Skeletal muscle tissue (tissue), 4 donors: ENCODE results near the gene NABP1. TPM values are rescaled to one million over a fixed set of nuclear protein-coding genes. Genes with fewer than 3 reads are reported as not detected.

Experiments used
- H3K27ac ChIP-seq: one replicate; pipeline ENCODE4 v1.7.0; 2013; ENCODE audit warnings: mild to moderate bottlenecking, low read depth, low read length, inconsistent platforms
- H3K27me3 ChIP-seq, 3 donors: one replicate each; pipeline ENCODE4 v1.7.0; 2013; ENCODE audit warnings: low read length in 3 of 3; ENCODE audit not compliant: control insufficient read depth in 3 of 3, insufficient read depth in 3 of 3
- H3K36me3 ChIP-seq, 3 donors: one replicate each; pipeline ENCODE4 v1.7.0; 2013; ENCODE audit warnings: low read length in 3 of 3; ENCODE audit not compliant: control insufficient read depth in 3 of 3, insufficient read depth in 3 of 3
- H3K4me1 ChIP-seq, 3 donors: one replicate each; pipeline ENCODE4 v1.7.0; 2013; ENCODE audit warnings: low read length in 3 of 3, mild to moderate bottlenecking in 3 of 3; ENCODE audit not compliant: control insufficient read depth in 3 of 3, insufficient read depth in 3 of 3
- H3K4me3 ChIP-seq, 3 donors: one replicate each; pipeline ENCODE4 v1.7.0; 2013; ENCODE audit warnings: low read length in 3 of 3
- H3K9ac ChIP-seq, 3 donors: one replicate each; pipeline ENCODE4 v1.7.0; 2013; ENCODE audit warnings: low read length in 3 of 3, mild to moderate bottlenecking in 3 of 3, moderate library complexity in 2 of 3, low read depth in 1 of 3
- H3K9me3 ChIP-seq, 3 donors: one replicate each; pipeline ENCODE4 v1.7.0; 2013; ENCODE audit warnings: low read length in 3 of 3; ENCODE audit not compliant: control insufficient read depth in 3 of 3
- total RNA-seq: library from RNA; depleted of rRNA; stranded (reverse); fragments of >200 nt; gene quantifications from one replicate; pipeline ENCODE4 v1.2.3, GENCODE V29; 2014
- donor health status: Osteomylitis.

The NABP1 gene
- total RNA-seq, 1 donor from 2014 or later: 14.6 TPM

GRCh38 chr2:191691016-191691735 is 13.2 kb downstream of the NABP1 start:
- Histone ChIP-seq H3K4me1 (peaks cover 8 to 18% (median 15%) of the 10 kb centered on the region in 3 donors), H3K9ac (peak overlapping the region in 1 of 3 donors; percentile 52), H3K27ac (no peak overlapping the region), H3K36me3 (peaks cover 0 to 14% (median 4%) of the 10 kb centered on the region in 3 donors), H3K27me3 (no peaks in the 10 kb centered on the region), H3K4me3 (peak overlapping the region in 1 of 3 donors; percentile 55), H3K9me3 (no peaks in the 10 kb centered on the region)

- peaks cover 9 to 20% (median 16%) of the 10 kb centered on the region in 3 donors for H3K4me1 ChIP-seq
- no peaks in the 10 kb centered on the region for H3K27me3 ChIP-seq
- H3K9ac ChIP-seq: no peak overlapping the region
- peaks cover 0 to 8% (median 0%) of the 10 kb centered on the region in 3 donors for H3K36me3 ChIP-seq
- no peak overlapping the region for H3K4me3 ChIP-seq
- no peak overlapping the region for H3K27ac ChIP-seq
- no peaks in the 10 kb centered on the region for H3K9me3 ChIP-seq
Observed at GRCh38 chr2:191691898-191692297, 14.0 kb downstream of the NABP1 start.

- Histone ChIP-seq H3K27me3 (no peaks in the 10 kb centered on the region), H3K27ac (no peak overlapping the region), H3K36me3 (peaks cover 0 to 7% (median 0%) of the 10 kb centered on the region in 3 donors), H3K9me3 (no peaks in the 10 kb centered on the region), H3K4me3 (no peak overlapping the region), H3K4me1 (peaks cover 9 to 20% (median 16%) of the 10 kb centered on the region in 3 donors), H3K9ac (no peak overlapping the region)
Observed at GRCh38 chr2:191692502-191693115, 14.7 kb downstream of the NABP1 start.

GRCh38 chr2:191693166-191693565 is 15.2 kb downstream of the NABP1 start:
- Histone ChIP-seq H3K4me1 (peaks cover 9 to 20% (median 16%) of the 10 kb centered on the region in 3 donors), H3K27ac (no peak overlapping the region), H3K9me3 (no peaks in the 10 kb centered on the region), H3K9ac (no peak overlapping the region), H3K4me3 (no peak overlapping the region), H3K36me3 (peaks cover 0 to 1% (median 0%) of the 10 kb centered on the region in 3 donors), H3K27me3 (no peaks in the 10 kb centered on the region)

- no peaks in the 10 kb centered on the region for H3K9me3 ChIP-seq
- H3K4me1 ChIP-seq: peaks cover 9 to 20% (median 16%) of the 10 kb centered on the region in 3 donors
- no peak overlapping the region for H3K27ac ChIP-seq
- H3K9ac ChIP-seq: no peak overlapping the region
- no peaks in the 10 kb centered on the region for H3K27me3 ChIP-seq
- no peak overlapping the region for H3K4me3 ChIP-seq
- H3K36me3 ChIP-seq: no peaks in the 10 kb centered on the region
Observed at GRCh38 chr2:191693778-191694177, 15.8 kb downstream of the NABP1 start.

- peak overlapping the region; percentile 16 for H3K27ac ChIP-seq
- peak overlapping the region; percentile 9 to 30 (median 11) for H3K4me3 ChIP-seq
- H3K9ac ChIP-seq: no peak overlapping the region
- H3K9me3 ChIP-seq: no peaks in the 10 kb centered on the region
- H3K27me3 ChIP-seq: no peaks in the 10 kb centered on the region
- H3K4me1 ChIP-seq: peaks cover 9 to 16% (median 14%) of the 10 kb centered on the region in 3 donors
- H3K36me3 ChIP-seq: no peaks in the 10 kb centered on the region
Observed at GRCh38 chr2:191696001-191696400, 18.1 kb downstream of the NABP1 start.

- Histone ChIP-seq H3K27me3 (no peaks in the 10 kb centered on the region), H3K4me3 (no peak overlapping the region), H3K4me1 (peaks cover 9 to 12% (median 12%) of the 10 kb centered on the region in 3 donors)
Observed at GRCh38 chr2:191696966-191697365, 19.0 kb downstream of the NABP1 start.

GRCh38 chr2:191697870-191698269 is 19.9 kb downstream of the NABP1 start:
- Histone ChIP-seq H3K9me3 (no peaks in the 10 kb centered on the region), H3K4me1 (peaks cover 9 to 12% (median 12%) of the 10 kb centered on the region in 3 donors), H3K4me3 (no peak overlapping the region), H3K36me3 (no peaks in the 10 kb centered on the region), H3K27me3 (no peaks in the 10 kb centered on the region), H3K27ac (no peak overlapping the region), H3K9ac (no peak overlapping the region)

More at GRCh38 chr2:191696966-191697365, 19.0 kb downstream of the NABP1 start:
- H3K36me3 ChIP-seq: no peaks in the 10 kb centered on the region
- H3K9ac ChIP-seq: no peak overlapping the region
- no peak overlapping the region for H3K27ac ChIP-seq
- no peaks in the 10 kb centered on the region for H3K9me3 ChIP-seq

- H3K4me1 ChIP-seq: peaks cover 9 to 12% (median 12%) of the 10 kb centered on the region in 3 donors
- H3K9ac ChIP-seq: no peak overlapping the region
- H3K4me3 ChIP-seq: no peak overlapping the region
- H3K27ac ChIP-seq: no peak overlapping the region
- H3K9me3 ChIP-seq: no peaks in the 10 kb centered on the region
- no peaks in the 10 kb centered on the region for H3K27me3 ChIP-seq
- H3K36me3 ChIP-seq: no peaks in the 10 kb centered on the region
Observed at GRCh38 chr2:191699341-191699945, 21.5 kb downstream of the NABP1 start.

GRCh38 chr2:191701029-191701428 is 23.1 kb downstream of the NABP1 start:
- Histone ChIP-seq H3K9me3 (no peaks in the 10 kb centered on the region), H3K36me3 (no peaks in the 10 kb centered on the region), H3K27me3 (no peaks in the 10 kb centered on the region), H3K4me1 (peaks cover 3% of the 10 kb centered on the region in 3 donors), H3K27ac (no peak overlapping the region), H3K9ac (no peak overlapping the region), H3K4me3 (no peak overlapping the region)
